ENCODE results near the gene ABCD1.

DNA sequence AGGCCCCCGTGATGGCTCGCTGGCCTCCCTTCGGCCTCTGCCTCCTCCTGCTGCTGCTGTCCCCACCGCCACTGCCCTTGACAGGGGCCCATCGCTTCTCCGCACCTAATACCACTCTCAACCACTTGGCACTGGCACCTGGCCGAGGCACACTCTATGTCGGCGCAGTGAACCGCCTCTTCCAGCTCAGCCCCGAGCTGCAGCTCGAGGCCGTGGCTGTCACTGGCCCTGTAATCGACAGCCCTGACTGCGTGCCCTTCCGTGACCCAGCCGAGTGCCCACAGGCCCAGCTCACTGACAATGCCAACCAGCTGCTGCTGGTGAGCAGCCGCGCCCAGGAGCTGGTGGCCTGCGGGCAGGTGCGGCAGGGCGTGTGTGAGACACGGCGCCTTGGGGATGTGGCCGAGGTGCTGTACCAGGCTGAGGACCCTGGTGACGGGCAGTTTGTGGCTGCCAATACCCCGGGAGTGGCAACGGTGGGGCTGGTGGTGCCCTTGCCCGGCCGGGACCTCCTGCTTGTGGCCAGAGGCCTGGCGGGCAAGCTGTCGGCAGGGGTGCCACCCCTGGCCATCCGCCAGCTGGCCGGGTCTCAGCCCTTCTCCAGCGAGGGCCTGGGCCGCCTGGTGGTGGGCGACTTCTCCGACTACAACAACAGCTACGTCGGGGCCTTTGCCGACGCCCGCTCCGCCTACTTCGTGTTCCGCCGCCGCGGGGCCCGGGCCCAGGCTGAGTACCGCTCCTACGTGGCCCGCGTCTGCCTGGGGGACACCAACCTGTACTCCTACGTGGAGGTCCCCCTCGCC, 42.4 kb downstream of the ABCD1 start:
- TF ChIP-seq, protein P1, sequence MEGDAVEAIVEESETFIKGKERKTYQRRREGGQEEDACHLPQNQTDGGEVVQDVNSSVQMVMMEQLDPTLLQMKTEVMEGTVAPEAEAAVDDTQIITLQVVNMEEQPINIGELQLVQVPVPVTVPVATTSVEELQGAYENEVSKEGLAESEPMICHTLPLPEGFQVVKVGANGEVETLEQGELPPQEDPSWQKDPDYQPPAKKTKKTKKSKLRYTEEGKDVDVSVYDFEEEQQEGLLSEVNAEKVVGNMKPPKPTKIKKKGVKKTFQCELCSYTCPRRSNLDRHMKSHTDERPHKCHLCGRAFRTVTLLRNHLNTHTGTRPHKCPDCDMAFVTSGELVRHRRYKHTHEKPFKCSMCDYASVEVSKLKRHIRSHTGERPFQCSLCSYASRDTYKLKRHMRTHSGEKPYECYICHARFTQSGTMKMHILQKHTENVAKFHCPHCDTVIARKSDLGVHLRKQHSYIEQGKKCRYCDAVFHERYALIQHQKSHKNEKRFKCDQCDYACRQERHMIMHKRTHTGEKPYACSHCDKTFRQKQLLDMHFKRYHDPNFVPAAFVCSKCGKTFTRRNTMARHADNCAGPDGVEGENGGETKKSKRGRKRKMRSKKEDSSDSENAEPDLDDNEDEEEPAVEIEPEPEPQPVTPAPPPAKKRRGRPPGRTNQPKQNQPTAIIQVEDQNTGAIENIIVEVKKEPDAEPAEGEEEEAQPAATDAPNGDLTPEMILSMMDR (IDR thresholded peaks at IDR 0.05) = no peak
- TF ChIP-seq POLR2A (IDR thresholded peaks at IDR 0.05) = no peak
- no peak for TF ChIP-seq EP300 (IDR thresholded peaks at IDR 0.05)
- TF ChIP-seq POLR2AphosphoS5 (IDR thresholded peaks at IDR 0.05) = no peak
